GM08714 (cell line): ENCODE measurements around the gene AFDN.
"Not testable (repeated sequence)": the region's sequence is repeated elsewhere in the genome, so short reads cannot be mapped to it uniquely, and the experiment has no call there.

Experiments used
- H3K4me3 ChIP-seq: fragments of 200-500 bp; sonication (Bioruptor generic); 2 replicates; pipeline ENCODE4 v1.5.1; 2014; ENCODE audit warnings: mild to moderate bottlenecking, low read length, inconsistent platforms
- ZNF274 ChIP-seq: IDR thresholded peaks from 2 replicates; pipeline ENCODE4 v1.6.1; 2012; ENCODE audit warnings: mild to moderate bottlenecking, low read depth, low read length

The AFDN gene

DNA sequence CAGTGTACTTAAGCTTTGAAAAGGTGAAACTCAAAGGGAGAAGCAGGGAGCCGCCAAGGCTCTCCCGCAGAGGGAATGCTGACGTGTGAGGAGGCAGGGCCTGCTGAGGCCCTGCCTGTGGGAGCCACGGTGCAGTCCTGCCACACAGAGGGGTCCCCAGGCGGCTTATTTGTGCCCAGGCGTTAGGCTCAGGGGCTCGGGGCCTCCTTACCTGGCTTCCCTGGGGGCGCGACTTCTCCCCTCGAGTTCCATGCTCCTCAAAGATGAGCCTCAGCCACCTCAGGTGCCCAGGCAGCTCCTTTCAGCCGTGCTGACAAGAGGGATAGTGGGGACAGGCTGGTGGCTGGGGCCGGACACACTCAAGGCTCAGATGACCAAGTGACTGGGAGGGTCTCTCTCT, 168.6 kb downstream of the AFDN start:
- TF ChIP-seq ZNF274, result no peak

DNA sequence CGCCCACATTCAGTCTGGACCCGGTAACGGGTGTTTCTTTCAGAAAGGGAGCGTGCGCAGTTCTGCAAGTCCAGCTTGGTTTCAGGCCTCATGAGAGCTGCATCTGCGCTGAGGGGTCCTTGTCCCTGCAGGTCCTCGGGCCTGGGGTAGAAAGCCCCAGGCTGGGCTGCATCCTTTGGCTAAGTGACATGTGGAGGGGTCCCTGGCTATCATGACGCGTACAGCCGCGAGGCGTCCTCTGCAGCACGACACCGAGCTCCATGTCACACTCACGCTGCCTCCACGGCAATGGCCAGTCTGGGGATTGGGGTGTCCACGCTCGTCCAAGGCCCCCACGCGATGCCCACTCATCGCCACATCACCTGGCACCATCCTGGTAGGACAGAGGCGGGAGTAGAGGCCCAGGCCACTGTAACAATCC, 169.0 kb downstream of the AFDN start:
- TF ChIP-seq ZNF274, result no peak
- no peak overlapping the region for H3K4me3 ChIP-seq

More for the DNA sequence above, 168.6 kb downstream of the AFDN start:
- H3K4me3 ChIP-seq, result no peak overlapping the region

DNA sequence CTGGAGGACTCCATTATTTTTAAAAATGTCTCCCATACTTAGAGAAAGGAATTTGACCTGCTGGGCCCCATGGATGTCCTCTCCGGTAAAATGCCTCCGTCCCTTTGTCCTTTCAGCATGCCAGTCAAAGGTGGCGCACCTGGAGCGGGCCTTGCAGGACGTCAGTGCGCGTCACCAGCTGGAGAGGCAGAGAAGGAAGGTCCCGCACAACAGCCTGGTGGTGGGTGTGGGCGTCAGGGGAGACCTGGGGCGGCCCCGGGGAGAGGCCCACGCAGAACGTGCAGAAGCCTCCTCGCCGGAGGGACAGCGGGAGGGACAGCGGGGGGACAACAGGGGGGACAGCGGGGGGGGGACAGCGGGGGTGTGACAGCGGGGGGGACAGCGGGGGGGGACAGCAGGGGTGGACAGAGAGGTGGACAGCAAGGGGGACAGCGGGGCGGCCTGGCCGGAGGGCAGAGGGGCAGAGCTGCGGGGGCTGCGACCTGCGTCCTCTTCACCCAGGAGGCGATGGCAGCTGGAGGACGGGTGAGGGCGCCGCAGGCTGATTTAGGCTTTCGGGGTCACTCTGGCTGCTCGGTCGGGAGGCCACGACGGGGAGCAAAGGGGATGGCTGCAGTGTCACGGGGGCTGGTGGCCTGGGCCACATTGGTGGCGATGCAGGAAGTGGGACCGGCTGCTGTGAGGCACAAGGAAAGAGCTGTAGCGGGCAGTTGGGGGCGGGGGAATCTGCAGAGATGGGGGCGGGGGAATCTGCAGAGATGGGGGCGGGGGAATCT, 169.9 kb downstream of the AFDN start:
- no peak overlapping the region for H3K4me3 ChIP-seq
- TF ChIP-seq ZNF274, result no peak

DNA sequence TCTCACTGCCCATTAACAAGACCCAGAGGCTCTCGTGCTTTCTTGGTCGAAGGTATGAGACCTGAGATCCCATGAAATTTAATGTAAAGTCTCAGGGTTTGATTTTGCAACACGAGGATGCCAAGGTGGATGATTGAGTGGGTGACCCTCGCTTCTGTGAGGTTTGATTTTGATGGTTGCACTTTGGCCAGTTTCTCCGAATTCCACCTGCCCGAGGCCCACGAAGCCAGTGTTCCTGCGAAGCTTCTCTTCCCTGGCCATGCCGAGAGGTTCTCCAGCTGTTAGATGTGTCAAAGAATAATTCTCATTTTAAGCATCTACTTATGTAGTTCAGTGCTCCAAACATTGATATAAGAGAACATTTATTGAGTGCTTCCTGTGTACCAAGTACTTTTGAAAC, 170.9 kb downstream of the AFDN start, which contains the start of gene KIF25:
Gene KIF25, plus strand, starts transcription at position 30 of the 400 bp plus-strand sequence. CDS start 31,915 bp downstream, outside the sequence.
- no peak within 1 kb of the TSS for H3K4me3 ChIP-seq
- TF ChIP-seq ZNF274, result no peak

DNA sequence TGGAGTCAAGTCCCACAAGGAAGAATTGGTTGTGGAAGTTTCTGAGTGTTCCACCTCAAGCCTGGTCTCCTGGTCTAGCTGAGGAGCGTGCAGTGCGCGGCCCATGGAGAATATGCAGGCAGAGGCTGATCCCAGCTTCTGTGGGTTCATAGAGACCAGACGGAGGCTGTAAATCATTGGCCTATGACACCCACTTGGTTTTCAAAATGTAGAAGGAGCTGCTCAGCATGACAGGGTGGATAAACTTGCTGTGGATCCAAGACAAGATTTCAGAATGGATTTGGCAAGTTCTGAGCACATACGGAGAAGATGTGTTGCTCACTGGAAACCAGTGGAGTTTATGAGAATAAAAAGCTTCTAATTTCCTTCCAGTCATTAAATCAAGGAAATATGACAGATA, 171.5 kb downstream of the AFDN start:
- no peak overlapping the region for H3K4me3 ChIP-seq
- TF ChIP-seq ZNF274, result no peak

DNA sequence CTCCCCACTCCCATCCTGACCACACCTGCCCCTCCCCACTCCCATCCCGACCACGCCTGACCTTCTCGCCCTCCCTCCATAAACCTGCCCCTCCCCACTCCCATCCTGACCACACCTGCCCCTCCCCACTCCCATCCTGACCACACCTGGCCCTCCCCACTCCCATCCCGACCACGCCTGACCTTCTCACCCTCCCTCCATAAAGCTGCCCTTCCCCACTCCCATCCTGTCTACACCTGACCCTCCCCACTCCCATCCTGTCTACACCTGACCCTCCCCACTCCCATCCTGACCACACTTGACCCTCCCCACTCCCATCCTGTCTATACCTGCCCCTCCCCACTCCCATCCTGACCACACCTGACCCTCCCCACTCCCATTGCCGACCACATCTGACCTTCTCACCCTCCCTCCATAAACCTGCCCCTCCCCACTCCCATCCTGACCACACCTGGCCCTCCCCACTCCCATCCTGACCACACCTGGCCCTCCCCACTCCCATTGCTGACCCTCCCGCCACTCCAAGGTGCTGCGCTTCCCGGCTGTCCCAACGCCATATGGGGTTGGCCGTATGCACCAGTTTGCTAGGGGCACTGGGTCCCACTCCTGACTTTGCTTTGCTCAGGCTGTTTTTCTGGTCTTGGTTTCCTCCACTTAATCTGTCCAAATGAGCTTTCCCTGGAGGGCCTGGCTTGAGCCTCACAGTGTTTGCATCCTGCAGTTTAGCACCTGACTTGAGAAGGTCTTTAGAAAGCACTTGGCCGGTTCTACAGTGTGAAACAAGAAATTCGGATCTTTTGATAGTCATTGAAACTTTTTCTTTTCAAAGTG, 173.7 kb downstream of the AFDN start:
- H3K4me3 ChIP-seq, result no peak overlapping the region
- no peak for TF ChIP-seq ZNF274

DNA sequence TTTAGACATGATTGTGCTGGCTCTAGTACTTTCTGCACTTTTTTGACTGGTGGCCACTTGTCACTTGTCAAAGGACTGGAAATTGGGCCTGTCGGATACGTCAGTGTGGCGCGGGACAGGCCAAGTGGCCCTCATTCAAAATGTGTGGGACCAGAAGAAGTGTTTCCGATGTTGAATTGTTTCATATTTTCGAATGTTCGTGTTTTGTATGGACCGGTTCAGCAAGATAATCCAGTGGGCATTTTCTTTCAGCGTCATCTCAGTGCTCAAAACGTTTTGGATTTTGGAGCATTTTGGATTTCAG, 174.3 kb downstream of the AFDN start:
- no peak for TF ChIP-seq ZNF274
- no peak overlapping the region for H3K4me3 ChIP-seq

DNA sequence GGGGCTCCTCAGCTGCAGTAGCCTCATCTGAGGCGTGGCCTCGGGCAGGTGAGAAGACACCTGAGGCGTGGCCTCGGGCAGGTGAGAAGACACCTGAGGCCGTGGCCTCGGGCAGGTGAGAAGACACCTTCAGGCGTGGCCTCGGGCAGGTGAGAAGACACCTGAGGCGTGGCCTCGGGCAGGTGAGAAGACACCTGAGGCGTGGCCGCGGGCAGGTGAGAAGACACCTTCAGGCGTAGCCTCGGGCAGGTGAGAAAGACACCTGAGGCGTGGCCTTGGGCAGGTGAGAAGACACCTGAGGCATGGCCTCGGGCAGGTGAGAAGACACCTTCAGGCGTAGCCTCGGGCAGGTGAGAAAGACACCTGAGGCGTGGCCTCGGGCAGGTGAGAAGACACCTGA, 174.8 kb downstream of the AFDN start:
- not testable (repeated sequence) for H3K4me3 ChIP-seq

DNA sequence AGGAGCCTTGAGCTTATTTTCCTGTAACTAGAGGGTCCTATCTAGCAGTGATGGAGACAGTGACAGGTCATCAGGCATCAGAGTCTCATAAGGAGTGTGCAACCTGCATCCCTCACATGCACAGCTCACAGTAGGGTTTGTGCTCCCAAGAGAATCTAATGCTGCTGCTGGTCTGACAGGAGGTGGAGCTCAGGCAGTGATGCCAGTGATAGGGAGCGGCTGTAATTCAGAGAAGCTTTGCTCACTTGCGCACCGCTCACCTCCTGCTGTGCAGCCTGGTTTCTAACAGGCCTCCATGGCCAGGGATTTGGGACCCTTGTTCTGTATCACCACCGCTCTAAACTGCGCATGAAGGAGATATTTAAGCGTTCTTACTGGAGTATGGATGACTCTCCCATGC, 176.1 kb downstream of the AFDN start:
- no peak for TF ChIP-seq ZNF274
- H3K4me3 ChIP-seq, result no peak overlapping the region

DNA sequence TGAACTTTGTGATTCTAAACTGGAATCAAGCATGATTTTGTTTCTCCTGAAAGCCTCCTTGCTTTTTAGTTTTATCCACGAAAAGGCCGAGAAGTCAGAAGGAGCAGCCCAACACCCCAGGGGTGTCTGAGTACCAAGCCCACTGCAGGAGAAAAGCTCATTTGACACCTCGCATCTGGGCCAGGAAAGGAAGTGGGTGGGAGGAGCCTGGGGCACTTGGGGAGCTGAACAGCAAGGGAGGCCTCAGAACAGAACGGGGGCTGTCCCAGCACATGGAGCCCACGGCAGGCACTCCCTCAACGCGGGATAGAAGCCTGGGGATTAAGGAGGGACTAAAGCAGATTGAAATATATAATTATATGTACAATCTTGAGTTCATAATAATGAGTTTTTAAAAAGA, 177.3 kb downstream of the AFDN start:
- no peak overlapping the region for H3K4me3 ChIP-seq
- no peak for TF ChIP-seq ZNF274

DNA sequence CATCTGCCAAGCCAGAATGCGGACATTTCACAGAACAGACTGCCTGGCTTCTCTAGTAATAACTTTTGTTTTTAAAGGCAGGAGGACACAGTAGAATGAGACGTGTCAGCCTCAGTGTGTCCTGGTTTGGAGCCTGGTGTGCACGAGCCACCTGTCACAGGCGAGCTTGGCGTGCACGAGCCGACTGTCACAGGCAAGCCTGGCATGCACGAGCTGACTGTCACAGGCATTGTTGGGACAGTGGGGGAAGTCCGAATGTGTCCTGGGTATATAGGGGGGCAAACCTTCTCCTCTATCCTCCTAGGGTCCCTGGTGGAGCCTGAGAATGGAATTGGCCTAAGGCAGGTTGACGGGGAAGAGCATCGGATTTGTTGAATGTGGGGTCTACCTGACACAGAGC, 178.2 kb downstream of the AFDN start:
- no peak overlapping the region for H3K4me3 ChIP-seq
- TF ChIP-seq ZNF274, result no peak

DNA sequence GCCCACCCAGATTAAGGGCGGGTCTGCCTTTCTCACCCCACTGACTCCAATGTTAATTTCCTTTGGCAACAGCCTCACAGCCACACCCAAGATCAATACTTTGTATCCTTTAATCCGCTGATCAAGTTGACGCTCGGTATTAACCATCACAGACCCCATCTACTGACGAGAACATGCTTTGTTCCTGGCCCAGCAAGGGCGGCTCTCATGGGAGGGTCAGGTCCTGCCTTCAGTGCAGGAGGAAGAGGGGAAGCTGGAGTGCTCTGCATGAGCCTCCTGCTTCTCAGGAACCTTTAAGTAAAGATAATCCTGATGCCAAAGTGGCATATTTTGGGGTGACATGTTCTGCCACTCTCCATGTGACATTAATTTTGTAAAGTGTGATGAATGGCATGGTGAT, 179.1 kb downstream of the AFDN start:
- TF ChIP-seq ZNF274, result no peak
- no peak overlapping the region for H3K4me3 ChIP-seq

DNA sequence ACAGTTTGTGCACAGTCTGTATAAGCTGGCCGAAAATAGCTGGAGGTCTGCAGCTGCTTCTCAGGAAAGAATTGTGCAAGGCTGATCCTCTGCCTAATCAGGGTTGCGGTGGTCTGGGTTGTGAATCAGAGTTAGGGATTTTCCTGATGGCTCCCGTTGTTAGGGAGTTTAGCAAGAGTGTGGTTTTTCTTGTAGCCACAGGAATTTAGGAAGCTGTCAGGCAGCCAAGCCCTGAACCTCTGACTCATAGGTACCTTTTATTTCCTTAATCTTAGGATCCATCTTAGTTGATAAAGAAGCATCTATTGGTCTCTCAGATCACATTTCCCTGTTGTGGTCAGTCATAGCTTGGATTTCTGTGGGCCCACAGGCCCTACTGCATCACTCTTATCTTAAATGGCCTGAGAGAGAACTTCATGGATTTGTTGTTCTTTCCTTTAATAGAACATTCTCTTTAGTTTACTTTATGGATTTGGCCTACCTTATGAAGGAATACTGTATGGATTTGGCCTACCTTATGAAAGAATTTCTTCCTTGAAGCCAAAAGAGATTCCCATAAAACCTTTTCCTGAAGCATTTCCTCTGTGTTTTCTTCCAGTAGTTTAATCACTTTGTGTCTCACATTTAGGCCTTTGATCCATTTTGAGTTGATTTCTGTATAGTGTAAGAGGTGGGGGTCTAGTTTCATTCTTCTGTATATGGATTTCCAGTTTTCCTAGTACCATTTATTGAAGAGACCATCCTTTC, 181.1 kb downstream of the AFDN start:
- TF ChIP-seq ZNF274, result no peak
- H3K4me3 ChIP-seq, result no peak overlapping the region

DNA sequence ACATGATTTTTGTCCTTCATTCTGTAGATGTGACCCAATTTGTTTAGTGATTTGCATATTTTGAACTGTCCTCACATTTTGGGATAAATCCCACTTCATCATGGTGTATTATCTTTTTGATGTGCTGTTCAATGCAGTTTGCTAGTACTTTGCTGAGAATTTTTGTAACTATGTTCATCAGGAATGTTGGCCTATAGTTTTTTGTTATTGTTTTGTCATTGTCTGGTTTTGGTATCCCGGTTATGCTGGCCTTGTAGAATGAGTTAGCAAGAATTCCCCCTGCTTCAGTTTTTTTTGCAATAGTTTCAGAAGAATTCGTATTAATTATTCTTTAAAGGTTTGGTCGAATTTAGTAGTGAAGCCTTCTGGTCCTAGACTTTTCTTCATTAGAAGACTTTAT, 182.6 kb downstream of the AFDN start:
- TF ChIP-seq ZNF274, result no peak
- no peak overlapping the region for H3K4me3 ChIP-seq

DNA sequence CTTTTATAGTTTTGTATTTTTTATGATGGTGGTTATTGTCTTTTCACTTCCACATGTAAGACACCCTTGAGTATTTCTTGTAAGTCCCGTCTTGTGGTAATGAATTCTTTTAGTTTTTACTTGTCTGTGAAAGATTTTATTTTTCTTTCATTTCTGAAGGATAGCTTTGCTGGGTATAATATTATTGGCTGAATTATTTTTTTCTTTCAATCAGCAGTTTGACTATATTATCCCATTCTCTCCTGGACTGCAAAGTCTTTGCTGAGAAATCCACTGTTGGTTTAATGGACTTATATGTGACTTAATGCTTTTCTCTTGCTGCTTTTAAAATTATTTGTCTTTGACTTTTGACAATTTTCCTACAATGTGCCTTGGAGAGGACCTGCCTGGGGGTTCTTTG, 184.6 kb downstream of the AFDN start:
- TF ChIP-seq ZNF274, result no peak
- no peak overlapping the region for H3K4me3 ChIP-seq
